Stimulated activated CD8-positive, alpha-beta memory T cell treated with anti-CD3 and anti-CD28 coated beads, Interleukin-2, amount 100 ng/mL, for 1 hour (primary cell): Measurements from ENCODE around the gene RAB22A.

Source experiments
- DNase-seq, 2 donors: peaks; one replicate each; pipeline ENCODE4 v3.0.0-alpha.2; 2020; ENCODE audit warnings: low read depth in 2 of 2

Gene RAB22A

GRCh38 chr20:58303547-58303946, 6.0 kb upstream of the RAB22A start:
- DNase-seq, result no peak

GRCh38 chr20:58305061-58305460, 4.5 kb upstream of the RAB22A start:
- no peak for DNase-seq

- DNase-seq, result peak; percentile 48 to 51
Observed at GRCh38 chr20:58306421-58307261, 2.9 kb upstream of the RAB22A start.

GRCh38 chr20:58307270-58307669, 2.2 kb upstream of the RAB22A start:
- DNase-seq, result no peak

GRCh38 chr20:58308290-58308679, 1.2 kb upstream of the RAB22A start:
- DNase-seq, result no peak

GRCh38 chr20:58308680-58309527, 611 bp upstream of the RAB22A start:
- DNase-seq, result peak in 1 of 2 donors; percentile 11

GRCh38 chr20:58310291-58310782, 822 bp downstream of the RAB22A start:
- DNase-seq, result no peak

- DNase-seq, result no peak
Observed at GRCh38 chr20:58312836-58313235, 3.3 kb downstream of the RAB22A start.

GRCh38 chr20:58313396-58313795, 3.9 kb downstream of the RAB22A start:
- DNase-seq, result no peak

- no peak for DNase-seq
Observed at GRCh38 chr20:58321205-58321604, 11.7 kb downstream of the RAB22A start.

GRCh38 chr20:58322083-58322482, 12.6 kb downstream of the RAB22A start:
- DNase-seq, result no peak

GRCh38 chr20:58325912-58326311, 16.4 kb downstream of the RAB22A start:
- DNase-seq, result no peak

GRCh38 chr20:58327211-58327610, 17.7 kb downstream of the RAB22A start:
- no peak for DNase-seq

GRCh38 chr20:58328836-58329235, 19.3 kb downstream of the RAB22A start:
- DNase-seq, result no peak

- no peak for DNase-seq
Observed at GRCh38 chr20:58329711-58330110, 20.2 kb downstream of the RAB22A start.

- no peak for DNase-seq
Observed at GRCh38 chr20:58330249-58330648, 20.7 kb downstream of the RAB22A start.

- no peak for DNase-seq
Observed at GRCh38 chr20:58330687-58331086, 21.2 kb downstream of the RAB22A start.

GRCh38 chr20:58331961-58332551, 22.5 kb downstream of the RAB22A start:
- no peak for DNase-seq

GRCh38 chr20:58339741-58340140, 30.2 kb downstream of the RAB22A start:
- no peak for DNase-seq

GRCh38 chr20:58340151-58340550, 30.6 kb downstream of the RAB22A start:
- no peak for DNase-seq

GRCh38 chr20:58340853-58341252, 31.3 kb downstream of the RAB22A start:
- DNase-seq, result no peak
